NCI-H2107 treated with DMSO at 0.1 percent for 48 hours (cell line): ENCODE results near the gene NTRK2.

Experiments
- DNase-seq: peaks from one replicate; lab custom pipeline; 2025; ENCODE audit not compliant: unreplicated experiment; lab: John Stamatoyannopoulos, UW

The NTRK2 gene

GRCh38 chr9:84681516-84682285 is 12.2 kb downstream of the NTRK2 start:
- DNase-seq, result no peak

- no peak for DNase-seq
Observed at GRCh38 chr9:84686068-84686467, 16.5 kb downstream of the NTRK2 start.

- DNase-seq, result no peak
Observed at GRCh38 chr9:84688956-84689355, 19.4 kb downstream of the NTRK2 start.

GRCh38 chr9:84691634-84692033 is 22.1 kb downstream of the NTRK2 start:
- no peak for DNase-seq

DNA sequence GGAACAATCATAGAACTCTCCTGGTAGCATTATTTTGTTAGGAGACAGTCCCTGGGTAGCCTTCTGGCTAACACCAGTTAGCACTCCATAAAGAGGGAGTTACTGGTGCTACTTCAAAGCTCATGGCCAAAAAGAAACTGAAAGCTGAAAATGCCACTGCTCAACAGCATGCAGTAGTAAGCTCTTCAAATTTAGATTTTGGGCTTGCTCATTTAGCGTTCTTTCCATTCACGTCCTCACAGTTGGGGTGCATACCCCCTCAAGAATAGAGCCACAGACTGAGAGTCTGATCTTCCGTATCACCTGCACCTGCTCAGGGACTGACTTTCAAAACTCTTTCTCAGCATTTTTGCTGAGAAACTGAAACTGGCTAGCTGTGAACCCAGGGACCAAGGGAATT is 24.7 kb downstream of the NTRK2 start:
- DNase-seq, result no peak

- DNase-seq, result no peak
Observed at GRCh38 chr9:84697042-84697441, 27.5 kb downstream of the NTRK2 start.

DNA sequence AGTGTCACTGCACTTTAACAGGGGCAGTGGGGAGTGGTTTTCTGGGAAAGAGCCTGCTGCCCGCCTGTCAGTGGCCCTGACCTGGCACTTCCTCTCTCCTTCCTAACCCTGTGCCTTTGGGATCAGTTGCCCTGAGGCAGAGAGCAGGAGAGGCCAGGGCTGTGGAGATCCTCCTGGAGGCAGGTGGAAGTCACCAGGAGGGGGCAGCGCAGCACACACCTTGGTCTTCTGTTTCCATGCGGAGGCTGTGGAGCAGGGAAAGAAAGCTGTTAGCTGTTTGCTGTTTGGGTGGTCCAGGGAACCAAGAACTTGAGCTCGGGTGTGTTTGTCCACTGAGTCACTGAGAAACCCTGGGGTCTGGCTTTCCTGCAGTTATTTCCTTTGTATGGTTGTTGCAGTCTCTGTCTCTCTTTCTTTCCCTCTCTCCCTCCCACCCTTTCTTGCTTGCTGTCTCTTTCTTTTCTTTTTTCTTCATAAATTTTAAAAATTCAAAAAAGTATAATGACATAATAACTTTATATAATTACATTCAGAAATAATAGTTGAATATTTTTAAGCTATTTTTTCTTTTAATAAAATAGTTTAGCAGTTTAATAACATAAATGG is 28.1 kb downstream of the NTRK2 start:
- no peak for DNase-seq

GRCh38 chr9:84698323-84698722 is 28.8 kb downstream of the NTRK2 start:
- no peak for DNase-seq

DNA sequence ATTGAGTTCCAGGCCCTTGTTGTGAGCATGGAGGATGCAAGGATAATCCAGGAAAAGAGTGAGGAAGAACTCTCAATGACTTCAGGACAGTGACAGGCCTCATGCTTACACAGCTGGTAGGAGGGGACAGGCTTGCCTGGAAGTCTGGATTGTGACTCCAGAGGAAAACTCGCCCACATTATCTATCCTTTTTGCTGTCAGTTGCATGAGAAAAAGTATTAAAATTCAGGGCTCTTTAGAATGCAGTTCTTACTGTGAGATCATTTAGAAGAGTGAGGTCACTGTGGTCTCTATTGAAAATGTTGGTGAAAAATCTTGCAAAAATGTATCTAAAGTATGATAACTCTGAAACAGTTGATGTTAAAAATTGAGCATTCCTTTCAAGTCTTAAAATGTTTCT is 30.5 kb downstream of the NTRK2 start:
- DNase-seq, result no peak

DNA sequence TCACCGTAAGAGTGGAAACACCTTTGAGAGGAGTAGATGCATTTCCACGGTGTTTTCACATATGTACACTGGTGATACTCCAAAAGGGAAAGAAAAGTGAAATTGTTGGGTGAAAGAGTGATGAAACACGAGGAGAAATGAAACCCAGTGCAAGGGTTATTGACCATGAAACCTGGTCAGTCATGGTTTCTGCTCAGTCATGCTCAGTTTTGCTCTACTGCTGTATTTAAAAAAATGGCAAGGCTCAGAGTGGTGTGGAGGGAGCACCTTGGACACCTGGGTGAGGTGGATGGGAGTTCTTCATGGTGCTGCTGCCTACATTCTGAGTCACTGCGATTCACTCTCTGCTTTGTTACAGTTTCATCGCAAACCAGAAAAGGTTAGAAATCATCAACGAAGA is 32.3 kb downstream of the NTRK2 start:
- DNase-seq, result no peak

- DNase-seq, result no peak
Observed at GRCh38 chr9:84702471-84702870, 32.9 kb downstream of the NTRK2 start.

GRCh38 chr9:84703793-84704192 is 34.3 kb downstream of the NTRK2 start:
- no peak for DNase-seq

GRCh38 chr9:84705128-84705527 is 35.6 kb downstream of the NTRK2 start:
- DNase-seq, result no peak

- no peak for DNase-seq
Observed at GRCh38 chr9:84708400-84708799, 38.9 kb downstream of the NTRK2 start.

DNA sequence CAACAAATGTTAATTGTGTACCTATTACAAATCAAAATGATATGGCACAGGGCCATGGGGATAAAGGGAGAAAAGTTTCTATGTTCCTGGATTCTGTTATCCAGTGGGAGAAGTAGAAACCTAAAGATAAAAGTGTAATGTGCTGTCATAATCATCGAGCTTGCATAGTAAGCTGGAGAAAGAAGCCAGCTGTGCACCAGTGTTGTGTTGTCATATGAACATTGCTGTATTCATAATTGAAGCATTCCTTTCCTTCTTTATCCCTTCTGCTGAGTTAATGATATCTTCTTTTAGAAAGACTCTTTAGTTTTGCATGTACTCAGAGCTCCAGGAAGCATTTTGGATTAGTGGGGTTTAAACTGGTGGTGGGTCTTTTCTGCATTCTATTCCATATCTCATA is 39.5 kb downstream of the NTRK2 start:
- DNase-seq, result no peak

- no peak for DNase-seq
Observed at GRCh38 chr9:84710701-84711397, 41.3 kb downstream of the NTRK2 start.

DNA sequence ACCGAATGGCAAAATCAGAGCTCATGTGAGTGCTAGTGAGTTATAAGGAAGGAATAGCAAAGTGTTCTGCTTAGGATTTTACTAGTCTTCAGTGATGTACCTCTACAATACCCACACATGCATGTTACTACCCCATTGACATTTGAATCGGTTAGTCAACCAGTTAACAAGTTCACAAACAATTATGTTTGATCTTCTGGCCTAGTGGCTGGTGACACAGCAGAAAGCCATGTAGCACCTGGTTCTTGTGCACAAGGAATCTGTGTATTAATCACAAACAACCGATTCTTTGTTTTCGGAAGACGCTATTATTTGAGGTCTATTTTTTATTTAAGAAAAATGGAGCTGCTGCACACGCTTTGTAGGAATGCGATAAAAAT is 41.9 kb downstream of the NTRK2 start:
- no peak for DNase-seq

GRCh38 chr9:84711936-84712335 is 42.4 kb downstream of the NTRK2 start:
- no peak for DNase-seq

- DNase-seq, result no peak
Observed at GRCh38 chr9:84716217-84716616, 46.7 kb downstream of the NTRK2 start.

GRCh38 chr9:84718476-84718875 is 48.9 kb downstream of the NTRK2 start:
- DNase-seq, result no peak

DNA sequence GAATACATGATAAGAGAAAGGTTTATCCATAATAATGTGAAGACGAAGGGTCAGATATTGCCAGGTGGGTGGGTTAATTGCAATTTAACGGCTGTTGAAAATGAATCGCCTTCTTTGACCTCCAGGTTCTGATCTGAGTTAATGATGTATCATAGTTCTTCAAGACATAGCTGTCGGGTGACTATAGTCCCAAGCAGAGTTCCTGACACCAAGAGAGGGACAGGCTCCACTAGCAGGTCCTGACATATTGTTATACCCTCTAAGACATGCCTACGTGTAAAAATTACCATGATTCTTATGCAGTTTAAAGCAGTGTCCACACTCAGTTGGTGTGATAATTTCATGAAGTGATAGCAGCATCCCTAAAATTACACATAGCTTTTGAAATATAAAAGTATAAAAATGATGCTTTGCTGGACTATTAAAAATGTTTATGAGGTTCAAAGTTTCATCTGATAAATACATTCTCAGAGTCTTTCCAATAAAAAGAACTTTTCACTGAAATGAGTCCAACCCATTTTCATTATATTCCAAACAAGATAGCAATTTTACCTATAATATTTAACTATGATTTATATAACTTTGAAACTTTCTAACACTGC is 53.0 kb downstream of the NTRK2 start:
- DNase-seq, result no peak

DNA sequence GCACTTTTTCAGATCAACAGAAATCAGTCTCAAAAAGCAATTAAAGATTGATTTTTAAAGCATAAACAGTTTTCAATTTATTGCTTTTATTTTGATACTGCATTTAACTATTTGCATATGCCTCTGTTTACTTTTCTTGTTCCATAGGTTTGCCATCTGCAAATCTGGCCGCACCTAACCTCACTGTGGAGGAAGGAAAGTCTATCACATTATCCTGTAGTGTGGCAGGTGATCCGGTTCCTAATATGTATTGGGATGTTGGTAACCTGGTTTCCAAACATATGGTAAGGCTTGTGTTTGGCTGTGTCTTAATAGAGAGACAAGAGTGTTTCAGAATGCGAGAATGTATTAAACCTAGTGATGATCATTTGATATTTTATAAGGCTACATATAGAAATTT is 53.9 kb downstream of the NTRK2 start:
- no peak for DNase-seq
